NCI-H1092 (cell line): ENCODE measurements around the gene LAMA5.
"Not testable (repeated sequence)": the region's sequence is repeated elsewhere in the genome, so short reads cannot be mapped to it uniquely, and the experiment has no call there.

ENCODE experiments used
- DNase-seq: peaks from one replicate; lab custom pipeline; 2025; lab: John Stamatoyannopoulos, UW

LAMA5 gene

DNA sequence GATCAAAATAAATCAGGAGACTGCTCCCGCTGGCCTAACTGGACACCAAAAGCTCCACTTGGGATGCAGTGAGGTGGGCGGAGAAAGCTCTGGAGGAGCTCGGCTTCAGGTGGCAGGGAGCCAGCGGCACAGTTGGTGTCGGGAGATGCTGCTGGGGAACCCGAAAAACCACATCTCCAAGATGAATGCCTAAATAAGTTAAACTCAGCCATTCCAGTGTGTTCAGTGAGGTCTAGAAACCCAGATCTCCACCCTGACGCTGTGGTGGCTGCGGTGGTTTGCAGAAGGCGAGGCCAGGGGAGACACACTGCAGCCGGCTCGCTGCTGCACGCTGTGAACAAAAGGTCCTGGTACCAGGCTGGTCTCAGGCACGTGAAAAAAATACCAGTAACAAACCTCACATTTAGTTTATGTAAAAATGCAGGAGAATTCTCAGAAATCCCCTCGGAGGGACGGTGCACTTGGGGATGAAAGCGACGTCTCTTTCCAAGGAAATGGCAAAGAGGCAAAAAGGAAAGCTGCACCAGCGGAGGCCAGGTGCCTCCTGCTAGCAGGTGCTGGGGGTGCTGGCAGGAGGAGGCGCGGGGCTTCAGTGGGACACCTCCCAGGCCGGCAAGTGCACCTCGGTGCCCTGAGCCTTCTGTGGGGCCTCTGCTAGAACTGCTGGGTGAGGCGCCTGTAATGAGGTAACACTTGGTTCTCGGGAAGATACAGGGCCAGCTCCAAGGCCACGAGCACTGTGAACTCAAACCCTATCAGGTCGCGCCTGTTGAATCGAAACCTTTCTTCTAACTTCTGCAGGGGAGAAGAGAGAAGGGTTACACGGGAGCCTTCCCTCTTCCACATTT is 23.4 kb upstream of the LAMA5 start:
- DNase-seq: no peak

DNA sequence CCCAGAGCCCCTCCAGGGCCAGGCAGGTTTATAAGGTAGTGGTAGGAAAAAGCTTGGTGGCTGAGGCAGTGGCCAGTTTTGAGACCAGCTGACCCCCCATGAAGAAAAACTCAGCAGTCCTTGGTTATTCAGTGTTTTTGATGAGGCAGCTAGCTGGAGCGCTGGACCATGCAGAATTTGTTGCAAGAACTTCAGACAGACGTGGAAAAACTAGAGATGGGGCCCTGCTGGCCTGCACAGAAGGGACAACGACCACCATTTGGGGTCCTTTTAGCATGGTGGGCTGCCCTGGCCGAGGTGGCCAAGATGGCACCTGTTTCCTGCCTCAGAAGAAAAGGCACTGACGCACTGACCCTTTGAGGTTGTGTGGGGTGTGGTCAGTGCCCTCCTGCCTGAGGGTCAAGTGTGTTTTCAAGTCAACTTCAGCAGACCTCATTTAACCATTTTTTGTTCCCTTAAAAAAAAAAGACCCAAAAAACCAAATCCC is 22.5 kb upstream of the LAMA5 start:
- no peak for DNase-seq

DNA sequence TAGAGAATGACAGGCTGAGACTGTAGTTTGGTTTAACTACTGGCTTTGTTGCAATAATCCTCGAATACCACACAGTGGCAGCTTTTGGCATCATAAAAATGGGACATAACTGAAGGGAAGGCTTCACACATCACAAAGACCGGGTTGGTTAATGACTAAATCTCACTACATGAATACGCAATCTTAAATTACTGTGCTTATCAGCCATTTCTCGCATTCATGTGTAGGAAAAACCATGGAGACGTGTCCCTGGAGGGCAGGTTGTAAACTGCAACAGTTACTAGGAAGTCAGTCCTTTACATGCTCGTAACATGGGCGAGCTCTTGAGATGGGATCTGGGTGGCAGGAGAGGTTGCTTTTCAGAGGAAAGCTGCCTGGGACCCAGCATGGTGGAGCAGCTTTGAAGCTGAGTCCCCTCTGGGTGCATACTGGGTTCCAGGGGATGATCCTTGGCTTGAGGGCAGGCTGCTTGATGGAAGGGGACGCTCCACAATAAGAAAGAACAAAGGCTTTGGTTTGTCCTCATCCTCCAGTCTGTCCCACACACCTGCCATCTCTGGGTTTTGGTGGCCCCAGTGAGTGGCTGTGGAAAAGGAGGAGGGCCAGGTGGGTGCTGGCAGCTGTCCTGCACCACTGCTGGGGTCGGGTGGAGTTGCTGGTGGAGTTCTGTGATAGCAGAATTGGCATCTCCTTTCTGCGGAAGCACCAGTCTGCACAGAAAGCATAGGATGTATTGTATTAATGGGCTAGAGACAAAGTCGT is 21.9 kb upstream of the LAMA5 start:
- no peak for DNase-seq

DNA sequence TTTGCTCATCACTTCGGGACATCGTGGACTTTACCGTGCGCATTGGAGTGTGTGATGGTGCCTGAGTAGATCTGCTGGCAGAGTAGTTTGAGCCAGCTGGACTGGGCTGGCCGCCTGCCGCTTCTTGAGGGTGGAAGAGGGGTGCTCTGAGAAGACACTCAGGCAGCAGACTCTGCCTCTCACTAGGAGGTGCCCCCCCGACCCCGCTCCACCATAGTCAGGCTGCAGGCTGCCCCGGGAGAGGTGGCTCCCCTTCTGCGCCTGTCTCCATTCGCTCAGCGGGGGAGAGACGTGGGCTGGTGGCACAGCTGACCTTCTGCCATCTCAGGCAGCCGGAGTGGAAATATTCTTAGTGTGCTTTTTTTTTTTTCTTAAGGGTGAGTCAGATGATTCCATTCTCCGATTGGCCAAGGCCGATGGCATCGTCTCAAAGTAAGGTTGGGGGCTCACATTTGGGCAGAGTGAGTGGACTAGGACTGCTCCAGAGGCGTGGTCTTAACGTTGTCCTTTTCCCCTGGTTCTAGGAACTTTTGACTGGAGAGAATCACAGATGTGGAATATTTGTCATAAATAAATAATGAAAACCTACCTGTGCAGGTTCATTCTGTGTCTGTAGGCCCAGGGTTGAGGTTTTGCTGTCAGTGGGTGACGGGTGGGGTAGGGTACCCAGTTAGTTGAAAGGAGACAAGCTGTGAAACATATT is 21.0 kb upstream of the LAMA5 start:
- DNase-seq: no peak

DNA sequence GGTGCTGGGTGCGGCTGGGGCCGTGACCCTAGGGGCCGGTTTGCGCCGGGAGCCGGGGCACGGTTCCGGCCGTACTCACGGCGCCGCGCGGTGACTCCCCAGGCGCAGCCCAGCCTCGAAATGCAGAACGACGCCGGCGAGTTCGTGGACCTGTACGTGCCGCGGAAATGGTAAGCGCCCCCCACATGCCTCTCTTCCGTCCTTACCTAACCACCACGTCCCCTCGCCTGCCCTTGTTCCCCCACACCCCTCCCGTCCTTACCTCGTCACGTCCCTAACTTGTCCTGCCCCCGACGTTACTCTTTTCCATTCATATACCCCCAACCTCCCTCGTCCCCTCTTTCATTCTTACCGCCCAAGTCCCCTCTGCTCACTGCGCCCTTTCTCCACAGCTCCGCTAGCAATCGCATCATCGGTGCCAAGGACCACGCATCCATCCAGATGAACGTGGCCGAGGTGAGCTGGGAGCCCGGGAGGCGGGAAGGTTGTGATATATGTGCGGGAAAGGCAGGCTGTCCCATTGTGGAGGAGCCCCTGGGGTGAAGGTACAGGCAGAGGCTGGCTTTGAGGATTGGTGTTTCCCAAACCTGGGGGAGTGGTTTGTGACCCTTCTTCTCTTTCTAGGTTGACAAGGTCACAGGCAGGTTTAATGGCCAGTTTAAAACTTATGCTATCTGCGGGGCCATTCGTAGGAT is 20.3 kb upstream of the LAMA5 start:
- DNase-seq: no peak

DNA sequence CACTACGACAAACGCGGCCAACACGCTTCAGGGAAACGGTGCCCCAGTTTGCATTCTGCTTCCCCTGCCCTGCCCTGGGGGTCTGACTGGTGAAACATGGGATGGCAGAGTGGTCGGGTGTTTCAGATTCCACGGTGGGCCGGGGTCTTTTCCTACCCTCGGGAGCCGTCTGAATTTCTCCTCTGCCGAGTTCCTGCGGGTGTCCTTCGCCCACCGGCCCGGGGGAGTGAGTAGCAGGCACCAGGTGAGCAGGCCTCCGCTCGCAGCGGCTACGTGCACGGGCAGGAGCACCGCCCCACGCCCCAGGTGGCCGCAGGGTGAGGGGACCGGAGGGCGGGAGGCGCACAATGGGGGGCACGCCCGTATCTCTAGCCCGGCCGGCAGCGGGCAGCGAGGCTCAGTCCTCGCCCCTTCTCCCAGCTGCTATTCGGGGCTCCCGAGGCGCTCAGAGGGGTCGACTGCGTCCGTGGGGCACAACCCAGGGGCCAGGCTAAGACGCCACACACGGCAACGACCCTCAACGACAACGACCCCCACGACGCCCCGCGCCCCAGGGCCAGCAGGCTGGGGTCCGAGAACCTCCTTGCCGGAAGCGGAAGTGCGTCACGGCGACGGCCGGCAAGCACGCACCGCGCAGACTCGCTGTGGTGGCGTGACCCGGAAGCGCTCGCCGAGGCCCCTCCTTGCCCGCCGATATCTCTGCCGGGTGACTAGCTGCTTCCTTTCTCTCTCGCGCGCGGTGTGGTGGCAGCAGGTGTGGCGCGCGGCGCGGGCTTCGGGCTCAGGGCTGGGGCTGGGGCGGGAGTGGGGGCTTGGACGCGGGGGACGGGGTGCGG is 19.5 kb upstream of the LAMA5 start, which contains the start of gene RPS21:
RPS21 (plus strand) TSS at position 721 of the 836 bp plus-strand sequence. CDS start 236 bp downstream, outside the sequence.
- peak; percentile 89 for DNase-seq

DNA sequence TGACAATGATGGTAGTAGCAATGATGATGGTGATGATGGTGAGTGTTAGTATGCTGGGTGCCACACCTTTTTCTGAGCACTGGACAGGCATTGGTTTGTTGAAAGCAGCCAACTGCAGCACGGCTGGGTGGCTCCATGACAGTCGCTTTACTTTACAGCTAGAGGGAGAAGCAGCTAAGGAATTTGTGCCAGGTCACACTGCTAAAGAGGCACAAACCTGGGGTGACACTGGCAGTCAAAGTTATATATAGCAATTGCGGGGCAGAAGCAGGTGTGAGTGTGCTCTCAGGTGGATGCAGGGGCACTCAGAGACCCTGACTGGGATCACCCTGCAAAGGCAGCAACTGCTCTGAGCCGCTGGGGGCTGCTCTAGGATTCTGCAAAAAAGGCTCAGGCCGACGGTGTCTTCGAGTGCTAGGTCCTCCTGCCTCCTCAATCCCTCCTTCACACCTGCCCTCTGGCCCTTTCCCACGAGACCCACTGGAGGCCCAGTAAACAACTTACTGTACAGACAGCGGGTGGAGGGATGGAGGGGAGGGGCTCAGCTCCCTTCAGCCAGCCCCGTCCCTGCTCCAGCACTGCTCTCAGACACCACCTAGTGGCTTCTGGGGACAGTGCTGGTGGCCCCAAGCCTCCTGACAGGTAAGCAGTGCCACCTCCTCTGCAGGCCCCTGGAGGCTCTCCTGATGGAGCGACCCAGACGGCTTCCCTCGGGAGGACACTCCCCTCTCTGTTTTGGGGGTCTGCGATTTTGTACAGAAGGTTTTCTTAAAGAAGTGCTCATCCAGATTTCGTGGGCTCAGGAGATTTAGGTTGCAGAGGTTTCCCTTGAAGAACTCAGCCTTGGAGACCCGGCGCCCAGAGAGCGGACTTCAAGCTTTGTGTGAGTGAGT is 15.4 kb upstream of the LAMA5 start:
- DNase-seq: peak; percentile 44

DNA sequence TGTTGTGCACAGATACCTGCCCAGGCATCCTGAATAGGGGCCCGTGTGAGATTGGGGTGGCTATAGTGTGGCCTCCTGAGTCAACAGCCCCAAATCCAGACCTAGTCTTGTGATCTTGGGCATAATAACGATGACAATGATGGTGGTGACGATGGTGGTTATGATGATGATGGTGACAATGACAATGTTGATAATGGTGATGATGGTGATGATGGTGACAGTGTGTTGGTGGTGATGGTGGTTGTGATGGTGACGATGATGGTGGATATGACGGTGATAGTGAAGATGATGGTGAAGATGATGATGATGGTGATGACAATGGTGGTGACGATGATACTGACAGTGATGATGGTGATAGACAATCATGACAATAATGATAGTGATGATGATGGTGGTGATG is 14.7 kb upstream of the LAMA5 start:
- no peak for DNase-seq

DNA sequence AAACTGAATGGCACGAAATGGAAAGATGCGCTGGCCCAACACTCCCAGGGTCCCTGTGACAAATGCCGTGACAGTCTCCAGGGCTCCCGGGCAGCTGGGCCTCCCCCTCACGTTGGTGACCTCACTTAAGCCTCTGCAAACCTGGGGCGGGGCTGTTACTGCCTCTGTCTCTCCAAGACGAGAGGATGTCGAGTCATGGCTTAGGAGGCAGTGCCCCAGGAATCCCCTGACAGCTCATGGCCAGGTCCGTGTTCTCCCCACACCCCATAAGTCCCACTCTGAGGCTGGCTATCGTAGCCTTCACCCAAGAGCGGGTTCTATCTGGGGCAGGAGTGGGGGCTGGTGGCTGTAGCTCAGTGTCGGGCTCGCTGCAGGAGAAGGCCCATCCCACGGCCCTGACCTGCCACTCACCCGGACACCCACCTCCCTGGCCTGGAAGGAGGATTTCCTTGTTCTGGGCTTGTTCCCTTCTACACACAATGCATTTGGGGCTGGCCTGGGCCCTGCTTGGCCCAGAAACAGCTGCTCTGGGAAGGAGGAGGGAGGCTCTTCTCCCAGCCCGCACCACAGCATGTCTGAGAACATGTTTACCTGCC is 14.2 kb upstream of the LAMA5 start:
- DNase-seq: no peak

DNA sequence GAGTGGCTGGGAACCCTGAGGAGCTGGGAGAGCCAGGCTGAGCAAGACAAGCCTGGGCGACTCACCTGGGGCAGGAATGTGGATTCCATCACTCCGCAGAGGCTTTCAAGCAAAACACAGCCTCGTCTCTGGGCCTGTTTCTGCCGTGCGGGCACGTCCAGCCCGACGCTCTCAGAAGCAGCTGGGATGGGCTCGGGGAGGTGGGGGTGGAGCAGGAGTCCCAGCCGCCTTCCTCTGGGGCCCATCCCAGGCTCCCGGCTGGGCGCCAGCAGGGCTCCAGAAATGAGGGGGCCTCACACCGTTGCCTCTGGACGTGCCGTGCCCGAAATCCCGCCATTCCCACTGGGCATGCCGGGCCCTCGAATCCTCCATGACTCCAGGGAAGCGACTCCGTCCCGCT is 11.1 kb upstream of the LAMA5 start:
- DNase-seq: no peak

DNA sequence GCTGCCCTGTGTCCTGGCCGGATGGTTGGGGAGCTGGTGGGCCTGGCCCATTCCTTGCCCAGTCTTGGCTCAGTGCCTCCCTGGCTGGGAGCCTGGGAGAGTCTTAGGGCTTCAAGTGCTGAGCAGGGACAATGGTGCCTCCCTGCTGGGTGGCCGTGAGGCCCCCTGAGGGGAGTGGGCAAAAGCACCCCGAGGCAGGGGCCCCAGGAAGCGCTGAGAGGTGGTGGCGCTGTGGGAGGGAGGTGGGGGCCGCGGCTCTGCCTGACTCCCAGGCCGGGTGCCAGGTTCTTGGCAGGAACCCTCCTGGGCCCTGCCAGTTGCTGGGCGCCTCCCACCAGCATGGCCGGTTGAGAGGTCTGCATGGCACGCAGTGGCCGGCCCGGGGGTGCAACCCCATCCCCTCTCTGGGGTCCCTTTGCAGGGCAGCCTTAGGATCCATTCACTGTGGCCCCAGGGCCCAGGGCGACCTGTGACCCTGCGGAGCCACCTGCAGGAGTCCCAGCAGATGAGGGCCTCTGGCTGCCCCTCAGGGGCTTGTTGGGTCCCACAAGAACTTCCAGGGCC is 10.6 kb upstream of the LAMA5 start:
- peak; percentile 64 for DNase-seq

DNA sequence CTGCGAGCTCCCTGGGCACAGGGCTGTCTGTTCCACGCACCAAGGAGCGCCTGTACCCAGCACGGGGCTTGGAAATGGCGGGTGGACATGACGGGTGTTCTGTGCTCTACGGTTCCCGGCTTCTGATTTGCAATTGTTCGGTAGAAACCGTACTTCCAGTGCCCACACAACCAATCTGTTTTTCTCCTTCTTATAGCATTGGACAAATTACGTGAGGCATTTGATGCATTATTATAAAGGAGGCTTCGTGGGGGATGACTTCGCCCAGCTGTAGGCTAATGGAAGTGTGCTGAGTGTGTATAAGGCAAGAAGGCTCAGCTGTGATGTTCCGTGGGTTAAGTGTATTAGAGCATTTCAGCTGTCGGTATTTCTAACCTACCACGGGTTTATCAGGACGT is 10.0 kb upstream of the LAMA5 start:
- no peak for DNase-seq

DNA sequence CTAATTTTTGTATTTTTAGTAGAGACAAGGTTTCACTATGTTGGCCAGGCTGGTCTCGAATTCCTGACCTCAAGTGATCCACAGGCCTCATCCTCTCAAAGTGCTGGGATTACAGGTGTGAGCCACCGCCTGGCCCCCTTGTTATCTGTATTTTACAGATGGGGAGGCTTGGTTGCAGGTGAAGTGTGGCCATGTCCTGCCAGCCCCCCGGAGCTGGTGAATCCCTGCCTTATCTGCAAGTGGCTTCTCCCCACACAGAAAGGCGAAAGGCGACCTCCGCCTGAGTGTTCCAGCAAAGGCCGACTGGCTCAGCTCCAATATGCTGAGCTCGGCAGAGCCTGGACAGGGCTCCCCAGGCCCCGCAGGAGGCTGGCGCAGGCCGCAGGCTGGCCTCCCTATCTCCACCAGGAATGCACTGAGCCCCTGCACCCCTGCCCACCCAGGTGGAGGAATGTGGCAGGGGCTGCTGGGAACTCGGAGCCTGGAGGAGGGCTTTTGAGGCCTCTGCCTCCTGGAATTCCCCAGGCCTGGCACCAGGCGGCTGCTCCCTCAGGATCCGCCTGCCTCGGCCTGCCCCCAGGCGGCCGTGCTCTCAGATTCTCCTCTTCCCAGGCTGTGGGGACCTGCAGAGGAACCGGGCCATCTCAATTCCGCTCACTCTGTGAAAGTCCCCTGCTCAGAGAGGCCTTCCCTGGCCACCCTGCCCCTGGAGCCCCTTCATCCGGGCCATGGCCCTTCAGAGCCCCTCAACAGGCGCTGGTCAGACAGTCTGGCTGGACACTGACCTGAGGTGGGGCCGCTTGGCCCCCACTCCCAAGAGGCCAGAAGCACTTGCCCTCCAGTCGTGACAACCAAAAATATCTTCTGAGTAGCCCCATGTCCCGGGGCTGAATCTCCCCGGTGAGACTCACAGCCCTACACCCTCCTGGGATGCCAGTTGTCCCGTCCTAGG is 9.3 kb upstream of the LAMA5 start:
- no peak for DNase-seq

DNA sequence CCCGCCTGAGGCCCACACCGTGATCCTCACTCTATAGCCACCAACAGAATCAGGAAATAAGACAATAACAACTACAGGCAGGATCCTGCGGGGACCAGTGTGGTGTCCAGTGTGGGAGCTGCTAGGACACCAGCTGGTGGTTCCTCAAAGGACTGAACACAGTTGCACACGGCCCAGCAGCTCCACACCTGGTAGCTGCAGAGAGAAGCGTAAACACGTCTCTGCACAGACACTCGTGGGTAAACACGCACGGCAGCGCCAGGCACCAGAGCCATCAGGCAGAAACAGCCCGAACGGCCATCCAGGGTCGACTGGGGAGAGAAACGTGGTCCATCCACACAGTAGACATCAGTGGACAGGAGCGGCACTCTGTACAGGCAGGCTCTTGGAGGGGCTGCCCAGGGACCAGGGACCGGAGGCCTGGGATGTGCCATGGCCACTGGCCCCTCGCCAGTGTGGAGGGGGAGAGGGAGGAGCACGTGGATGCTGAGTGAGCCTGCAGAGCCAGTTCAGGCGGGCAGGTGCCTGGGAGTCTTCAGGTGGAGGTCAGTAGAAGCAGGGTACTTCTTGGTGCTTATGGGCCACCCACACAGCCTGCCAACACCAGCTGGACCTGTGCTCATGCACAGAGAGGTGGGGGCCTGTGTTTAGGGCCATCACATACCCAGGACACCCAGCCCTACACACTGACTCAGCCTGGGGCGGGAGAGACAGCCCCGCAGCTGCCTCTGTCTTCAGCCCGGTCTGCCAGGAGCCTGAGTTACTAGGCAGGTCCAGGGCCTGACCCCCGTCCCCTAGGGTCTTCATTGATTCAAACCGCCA is 7.4 kb upstream of the LAMA5 start:
- DNase-seq: no peak

DNA sequence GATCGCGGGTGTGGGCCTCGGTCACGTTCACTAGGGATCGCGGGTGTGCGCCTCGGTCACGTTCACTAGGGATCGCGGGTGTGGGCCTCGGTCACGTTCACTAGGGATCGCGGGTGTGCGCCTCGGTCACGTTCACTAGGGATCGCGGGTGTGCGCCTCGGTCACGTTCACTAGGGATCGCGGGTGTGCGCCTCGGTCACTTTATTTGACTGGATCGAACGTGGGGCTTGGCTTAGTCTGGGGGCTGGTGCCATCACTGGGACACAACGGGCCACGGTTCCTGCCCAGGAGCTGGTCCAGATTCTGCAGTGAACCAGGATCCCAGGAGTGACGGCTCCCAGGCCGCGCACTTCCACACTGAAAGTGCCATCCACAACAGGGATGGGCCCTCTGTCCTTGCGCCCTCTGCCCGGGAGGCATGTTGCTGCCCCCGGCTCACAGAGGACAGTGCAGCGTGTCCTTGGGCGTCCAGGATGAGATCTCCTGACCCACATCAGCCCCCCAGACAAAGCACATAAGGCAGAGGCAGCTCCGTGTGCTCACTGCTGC is 6.6 kb upstream of the LAMA5 start:
- not testable (repeated sequence) for DNase-seq

DNA sequence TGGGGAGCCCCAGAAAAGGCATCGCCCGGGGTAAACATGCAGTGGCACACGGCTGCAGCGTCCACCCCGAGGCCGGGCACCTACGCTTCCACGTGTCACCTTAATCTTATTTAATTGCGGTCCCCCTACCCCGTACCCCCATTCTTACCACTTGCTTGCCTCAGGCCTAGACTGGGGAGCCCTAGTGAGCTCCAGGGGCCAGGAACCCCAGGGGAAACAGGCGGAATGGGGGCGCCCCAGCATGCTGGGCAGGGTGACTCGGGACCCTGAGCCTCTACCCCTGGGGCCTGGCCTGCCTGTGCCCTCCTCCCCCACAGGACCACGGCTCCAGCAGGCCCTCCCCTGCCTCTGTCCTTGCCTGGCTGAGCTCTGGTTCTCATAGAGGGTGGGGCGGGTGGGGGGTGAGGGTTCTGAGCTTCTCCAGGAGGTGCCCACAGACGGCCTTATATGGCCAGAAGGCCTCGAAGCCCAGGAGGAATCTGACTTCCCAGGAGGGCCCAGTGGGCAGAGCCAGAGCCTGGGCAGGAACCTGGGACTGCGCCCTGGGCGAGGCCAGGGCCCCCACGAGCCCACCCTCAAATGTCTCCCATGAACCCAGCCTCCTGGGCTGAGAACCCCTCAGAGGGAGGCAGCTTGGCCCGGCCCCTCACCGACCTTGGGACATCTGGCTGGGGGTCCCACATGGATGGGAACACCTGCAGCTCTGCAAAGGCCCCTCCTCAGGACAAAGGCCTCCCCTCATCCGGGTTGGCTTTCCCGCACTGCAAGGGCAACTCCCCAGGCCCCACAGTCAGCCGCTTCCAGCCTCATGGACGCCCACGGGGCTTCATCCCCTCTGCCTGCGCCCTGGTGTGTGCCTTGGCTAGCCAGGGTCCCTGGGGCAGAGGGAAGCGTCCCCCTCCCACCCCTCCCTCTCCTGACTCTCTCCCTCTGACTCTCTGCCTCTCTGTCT is 5.2 kb upstream of the LAMA5 start:
- no peak for DNase-seq
